GM12892 (cell line): Measurements from ENCODE around the gene ETFA.
"Not testable (repeated sequence)": the region's sequence is repeated elsewhere in the genome, so short reads cannot be mapped to it uniquely, and the experiment has no call there.

Source experiments
- DNase-seq: peaks from one replicate; pipeline ENCODE4 v3.0.0; 2011; ENCODE audit not compliant: insufficient read length
- FAIRE-seq: peaks from 2 replicates; lab custom pipeline; 2011; peaks lifted over from hg19 to GRCh38; lab: Jason Lieb, UNC
- POLR2A ChIP-seq: IDR thresholded peaks from 2 replicates; pipeline ENCODE4 v1.6.1; 2011; ENCODE audit warnings: low read depth, low read length, control low read depth
- POLR2AphosphoS5 ChIP-seq: IDR thresholded peaks from 2 replicates; pipeline ENCODE4 v1.6.1; 2011; ENCODE audit warnings: low read depth, low read length, control low read depth
- TAF1 ChIP-seq: IDR thresholded peaks from 2 replicates; pipeline ENCODE4 v1.6.1; 2011; ENCODE audit warnings: low read depth, mild to moderate bottlenecking, control low read depth, low read length, borderline replicate concordance

Gene ETFA

GRCh38 chr15:76330080-76330680 is 18.9 kb upstream of the ETFA start:
- no peak for DNase-seq

GRCh38 chr15:76328958-76329357 is 17.7 kb upstream of the ETFA start:
- FAIRE-seq (no peak), DNase-seq (no peak)
- TF ChIP-seq TAF1 (no peak), POLR2A (no peak), POLR2AphosphoS5 (no peak)

More at GRCh38 chr15:76330080-76330680, 18.9 kb upstream of the ETFA start:
- FAIRE-seq = no peak
- TF ChIP-seq POLR2A = no peak
- TF ChIP-seq TAF1 = no peak
- TF ChIP-seq POLR2AphosphoS5 = no peak

DNA sequence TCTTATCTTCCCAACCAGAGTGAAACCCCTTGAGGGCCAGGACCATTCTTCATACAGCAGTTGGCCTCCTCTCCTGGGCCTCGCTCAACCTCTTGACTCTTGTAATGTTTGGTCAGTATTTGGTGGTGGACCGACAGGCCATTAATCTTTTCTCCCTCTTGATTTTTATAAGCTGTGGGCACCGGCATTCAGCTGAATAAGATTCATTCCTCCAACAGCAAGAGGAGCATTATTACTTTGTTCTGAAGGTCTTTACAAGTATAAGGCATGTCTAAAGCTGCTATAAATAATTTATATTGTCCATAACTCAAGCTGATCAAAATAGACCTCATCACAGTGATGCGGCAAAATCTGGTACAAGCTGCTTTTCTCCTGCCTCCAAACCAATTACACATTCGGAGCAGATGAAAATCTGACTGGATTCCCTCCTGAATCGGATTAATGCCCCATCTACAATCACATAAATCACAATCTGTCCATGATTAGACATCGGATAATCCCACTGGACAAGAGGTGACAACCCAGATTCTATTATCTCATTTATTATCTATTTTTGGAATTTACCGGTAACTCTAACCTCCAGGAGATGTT is 16.9 kb upstream of the ETFA start:
- FAIRE-seq = no peak
- DNase-seq = no peak
- TF ChIP-seq TAF1 (no peak), POLR2A (no peak), POLR2AphosphoS5 (no peak)

DNA sequence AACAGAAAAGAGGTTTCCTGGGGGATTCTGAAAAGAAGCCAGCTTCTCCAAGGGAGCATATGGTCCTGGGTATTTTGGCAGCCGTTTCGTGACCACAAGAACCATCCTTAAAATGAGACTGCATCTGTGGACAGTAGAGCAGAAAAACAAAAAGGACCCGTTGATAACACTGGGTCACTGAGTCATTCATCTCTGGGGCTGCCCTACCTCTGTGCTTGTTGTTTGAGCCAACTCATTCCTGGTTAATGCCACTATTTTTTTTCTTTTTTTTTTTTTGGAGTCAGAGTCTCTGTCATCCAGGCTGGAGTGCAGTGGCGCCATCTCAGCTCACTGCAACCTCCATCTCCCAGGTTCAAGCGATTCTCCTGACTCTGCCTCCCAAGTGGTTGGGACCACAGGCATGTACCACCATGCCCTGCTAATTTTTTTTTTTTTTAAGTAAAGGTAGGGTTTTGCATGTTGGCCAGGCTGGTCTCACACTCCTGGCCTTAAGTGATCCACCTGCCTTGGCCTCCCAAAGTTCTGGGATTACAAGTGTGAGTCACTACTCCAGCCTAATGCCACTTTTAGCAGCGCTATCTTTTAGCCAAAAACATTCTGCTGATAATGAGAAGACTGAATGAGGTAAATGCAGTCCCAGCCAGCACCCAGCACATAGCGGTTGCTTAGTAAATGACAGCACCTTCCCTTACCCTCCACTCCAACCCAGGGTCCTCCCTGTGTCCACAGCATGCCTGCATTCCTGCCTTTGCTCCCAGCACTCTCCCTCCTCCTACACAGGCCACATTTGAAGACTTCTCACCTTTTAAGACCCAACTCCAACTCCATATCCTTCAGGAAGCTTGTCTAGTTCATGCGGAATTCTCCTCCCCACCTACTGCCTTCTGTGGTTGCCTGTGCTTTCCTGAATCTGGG is 16.2 kb upstream of the ETFA start:
- DNase-seq (no peak), FAIRE-seq (no peak)
- TF ChIP-seq TAF1 (no peak), POLR2A (no peak), POLR2AphosphoS5 (no peak)

DNA sequence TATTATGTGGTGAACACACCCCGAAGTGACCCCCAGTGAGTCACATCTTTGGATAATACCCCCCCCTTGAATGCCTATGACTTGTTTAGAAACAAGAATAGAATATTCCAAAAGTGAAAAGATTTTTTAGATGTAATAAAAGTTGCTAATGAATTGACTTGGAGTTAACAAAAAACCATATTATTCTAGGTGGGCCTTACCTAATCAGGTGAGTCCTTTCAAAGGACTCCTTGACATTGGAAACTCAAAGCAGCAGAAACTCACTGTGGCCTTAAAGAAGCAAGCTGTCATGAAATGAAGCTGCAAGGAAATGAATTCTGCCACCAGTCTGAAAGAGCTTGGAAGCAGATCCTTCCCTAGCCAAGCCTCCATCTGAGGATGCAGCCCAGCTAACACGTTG is 14.4 kb upstream of the ETFA start:
- FAIRE-seq = no peak
- no peak for DNase-seq
- TF ChIP-seq TAF1 (no peak), POLR2A (no peak), POLR2AphosphoS5 (no peak)

- no peak for FAIRE-seq
- DNase-seq = no peak
- TF ChIP-seq POLR2A (no peak), TAF1 (no peak), POLR2AphosphoS5 (no peak)
These were observed 12.8 kb upstream of the ETFA start for GRCh38 chr15:76324066-76324465.

DNA sequence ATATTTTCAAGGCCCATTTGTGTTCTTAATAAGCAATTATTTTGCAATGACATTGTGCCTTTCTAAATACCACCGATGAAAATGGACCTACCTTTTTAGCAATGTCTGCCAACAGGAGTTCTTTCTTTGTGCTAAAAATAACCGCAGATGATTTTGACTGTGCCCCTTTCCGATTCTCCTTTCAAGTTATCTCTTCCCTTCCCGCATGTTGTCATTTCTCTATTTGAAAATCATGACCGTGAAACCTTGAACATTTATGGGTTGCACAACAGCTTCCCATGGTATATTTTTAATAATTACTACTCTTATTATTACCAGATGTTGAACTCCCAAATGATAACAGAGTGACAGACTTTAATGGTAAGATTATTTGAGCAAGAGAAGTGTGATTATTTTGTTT is 10.3 kb upstream of the ETFA start:
- FAIRE-seq = no peak
- no peak for DNase-seq
- no peak for TF ChIP-seq POLR2AphosphoS5
- TF ChIP-seq TAF1 = no peak
- TF ChIP-seq POLR2A = no peak

GRCh38 chr15:76321171-76321570 is 9.9 kb upstream of the ETFA start:
- FAIRE-seq (no peak), DNase-seq (no peak)
- no peak for TF ChIP-seq TAF1
- TF ChIP-seq POLR2A = no peak
- no peak for TF ChIP-seq POLR2AphosphoS5

GRCh38 chr15:76320012-76320411 is 8.7 kb upstream of the ETFA start:
- DNase-seq = no peak
- no peak for TF ChIP-seq POLR2A
- no peak for TF ChIP-seq TAF1
- no peak for TF ChIP-seq POLR2AphosphoS5
- FAIRE-seq = no peak

GRCh38 chr15:76313731-76314130 is 2.5 kb upstream of the ETFA start:
- TF ChIP-seq POLR2AphosphoS5 = no peak
- TF ChIP-seq TAF1 = no peak
- no peak for TF ChIP-seq POLR2A
- DNase-seq = no peak
- no peak for FAIRE-seq

DNA sequence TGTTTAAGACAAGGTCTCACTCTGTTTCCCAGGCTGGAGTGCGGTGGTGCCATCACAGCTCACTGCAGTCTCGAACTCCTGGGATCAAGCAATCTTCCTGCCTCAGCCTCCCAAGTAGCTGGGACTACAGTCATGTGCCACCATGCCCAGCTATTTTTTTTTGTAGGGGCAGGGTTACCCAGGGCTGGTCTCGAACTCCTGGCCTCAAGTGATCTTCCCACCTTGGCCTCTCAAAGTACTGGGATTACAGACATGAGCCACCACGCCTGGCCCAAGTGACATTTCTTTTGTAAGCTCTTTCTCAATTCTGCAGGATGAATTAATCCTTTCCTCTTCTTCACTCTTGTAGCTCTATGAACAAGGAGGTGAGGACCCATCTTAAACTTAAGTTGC is 1.9 kb upstream of the ETFA start:
- DNase-seq, FAIRE-seq: not testable (repeated sequence)
